ENCODE measurements around the gene ANAPC13.

ANAPC13 gene

GRCh38 chr3:134441321-134441720, 44.5 kb downstream of the ANAPC13 start (continued):
- no peak for TF ChIP-seq ZNF600 (tag by site-specific recombination; IDR thresholded peaks at IDR 0.05)
- no peak for TF ChIP-seq ZNF423 (tag by site-specific recombination; IDR thresholded peaks at IDR 0.05)

- no peaks in the 10 kb centered on the region for H3K36me3 ChIP-seq (ENCODE audit: control insufficient read depth in 2 of 2, insufficient read depth in 1 of 2, low read length in 2 of 2)
- POLR2A ChIA-PET: no interaction called here
- H3K4me1 ChIP-seq (ENCODE audit: control insufficient read depth, insufficient read depth, low read length): no peaks in the 10 kb centered on the region
- no peak overlapping the region for H3K27ac ChIP-seq (ENCODE audit: extremely low read depth, low read depth, low read length)
- no peak overlapping the region for H3K4me3 ChIP-seq (ENCODE audit: low read depth, low read length)
- CTCF ChIA-PET: no interaction called here
- H3K9me3 ChIP-seq (ENCODE audit: control insufficient read depth, insufficient read depth, low read depth, low read length): no peaks in the 10 kb centered on the region
- TF ChIP-seq CTCF (tag by site-specific recombination; IDR thresholded peaks at IDR 0.05) (no peak), AEBP2 (tag by site-specific recombination; IDR thresholded peaks at IDR 0.05; ENCODE audit: borderline replicate concordance) (no peak)
These were observed 48.5 kb downstream of the ANAPC13 start for GRCh38 chr3:134437211-134437752.

- TF ChIP-seq ZNF114 (tag by site-specific recombination; IDR thresholded peaks at IDR 0.05) (no peak), ZNF830 (tag by site-specific recombination; IDR thresholded peaks at IDR 0.05; ENCODE audit: low read depth) (no peak), ZNF704 (tag by site-specific recombination; IDR thresholded peaks at IDR 0.05) (no peak), ATF2 (tag by site-specific recombination; IDR thresholded peaks at IDR 0.05; ENCODE audit: low read depth) (no peak), ZNF132 (tag by site-specific recombination; IDR thresholded peaks at IDR 0.05; ENCODE audit: borderline replicate concordance) (no peak), ZNF26 (tag by site-specific recombination; IDR thresholded peaks at IDR 0.05) (no peak), TCF7L2 (IDR thresholded peaks at IDR 0.05; ENCODE audit: borderline replicate concordance, low read depth, low read length) (no peak), ZNF660 (tag by site-specific recombination; IDR thresholded peaks at IDR 0.05) (no peak), ZNF350 (tag by site-specific recombination; IDR thresholded peaks at IDR 0.05) (no peak)
- Histone ChIP-seq H3K4me1 (ENCODE audit: control insufficient read depth, insufficient read depth, low read length) (no peaks in the 10 kb centered on the region), H3K36me3 (ENCODE audit: control insufficient read depth in 2 of 2, insufficient read depth in 1 of 2, low read length in 2 of 2) (no peaks in the 10 kb centered on the region), H3K9me3 (ENCODE audit: control insufficient read depth, insufficient read depth, low read depth, low read length) (no peaks in the 10 kb centered on the region), H3K4me3 (ENCODE audit: low read depth, low read length) (no peak overlapping the region), H3K27ac (ENCODE audit: extremely low read depth, low read depth, low read length) (no peak overlapping the region)
- POLR2A ChIA-PET: no interaction called here
- CTCF ChIA-PET: interaction anchor here (0.6 kb wide), 1 partner anchor 37 kb away, joined by 3 read pairs; no protein-coding TSS in a partner anchor
These were observed 53.5 kb downstream of the ANAPC13 start for GRCh38 chr3:134432236-134432635.

Data from HEK293 (cell line).